ENCODE measurements around the gene CLRN1.

DNA sequence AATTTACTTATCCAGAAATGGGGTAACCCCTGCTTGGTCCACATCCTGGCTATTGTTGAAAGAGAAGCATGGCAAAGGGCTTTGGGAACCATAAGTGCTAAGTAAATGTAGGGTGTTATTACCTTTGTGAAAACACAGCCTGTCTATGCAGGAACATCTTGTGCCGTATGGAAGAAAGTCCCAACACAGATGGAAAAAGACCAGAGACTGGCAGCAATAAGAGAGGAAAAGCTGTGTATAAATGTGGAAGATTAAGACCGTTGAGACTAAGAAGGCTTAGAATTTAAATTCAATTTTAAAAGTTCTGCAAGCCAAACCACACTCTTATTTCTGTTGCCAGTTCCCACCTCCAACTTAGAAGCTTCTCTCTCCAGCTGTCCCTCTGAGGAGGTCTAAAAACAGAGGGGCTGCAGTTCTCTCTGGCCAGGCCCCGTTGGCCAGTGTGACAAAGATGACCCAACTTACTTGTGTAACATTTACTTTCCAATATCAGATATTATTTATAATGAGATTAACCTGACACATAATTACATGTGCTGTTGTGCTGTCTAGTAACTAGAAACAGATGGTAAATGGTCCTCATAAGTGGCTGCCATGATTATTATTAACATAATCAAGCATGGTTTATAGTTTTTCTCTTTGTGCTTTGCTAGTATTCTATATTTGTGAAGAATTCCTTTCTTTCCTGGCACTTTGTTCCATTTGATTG lies 74.3 kb downstream of the CLRN1 start:
- TF ChIP-seq RAD21 (IDR thresholded peaks at IDR 0.05) (no peak), TAF1 (conservative IDR thresholded peaks at IDR 0.05) (no peak), SP1 (IDR thresholded peaks at IDR 0.05) (no peak), JUND (IDR thresholded peaks at IDR 0.05) (no peak), EGR1 (IDR thresholded peaks at IDR 0.05; ENCODE audit: low read depth in 2 of 2) (no peak), GABPA (IDR thresholded peaks at IDR 0.05 in 1 of 2, conservative IDR thresholded peaks at IDR 0.05 in 1 of 2) (no peak), YY1 (IDR thresholded peaks at IDR 0.05) (no peak), FOXA2 (IDR thresholded peaks at IDR 0.05) (no peak), RXRA (IDR thresholded peaks at IDR 0.05) (no peak)
- TF ChIP-seq, protein P1, sequence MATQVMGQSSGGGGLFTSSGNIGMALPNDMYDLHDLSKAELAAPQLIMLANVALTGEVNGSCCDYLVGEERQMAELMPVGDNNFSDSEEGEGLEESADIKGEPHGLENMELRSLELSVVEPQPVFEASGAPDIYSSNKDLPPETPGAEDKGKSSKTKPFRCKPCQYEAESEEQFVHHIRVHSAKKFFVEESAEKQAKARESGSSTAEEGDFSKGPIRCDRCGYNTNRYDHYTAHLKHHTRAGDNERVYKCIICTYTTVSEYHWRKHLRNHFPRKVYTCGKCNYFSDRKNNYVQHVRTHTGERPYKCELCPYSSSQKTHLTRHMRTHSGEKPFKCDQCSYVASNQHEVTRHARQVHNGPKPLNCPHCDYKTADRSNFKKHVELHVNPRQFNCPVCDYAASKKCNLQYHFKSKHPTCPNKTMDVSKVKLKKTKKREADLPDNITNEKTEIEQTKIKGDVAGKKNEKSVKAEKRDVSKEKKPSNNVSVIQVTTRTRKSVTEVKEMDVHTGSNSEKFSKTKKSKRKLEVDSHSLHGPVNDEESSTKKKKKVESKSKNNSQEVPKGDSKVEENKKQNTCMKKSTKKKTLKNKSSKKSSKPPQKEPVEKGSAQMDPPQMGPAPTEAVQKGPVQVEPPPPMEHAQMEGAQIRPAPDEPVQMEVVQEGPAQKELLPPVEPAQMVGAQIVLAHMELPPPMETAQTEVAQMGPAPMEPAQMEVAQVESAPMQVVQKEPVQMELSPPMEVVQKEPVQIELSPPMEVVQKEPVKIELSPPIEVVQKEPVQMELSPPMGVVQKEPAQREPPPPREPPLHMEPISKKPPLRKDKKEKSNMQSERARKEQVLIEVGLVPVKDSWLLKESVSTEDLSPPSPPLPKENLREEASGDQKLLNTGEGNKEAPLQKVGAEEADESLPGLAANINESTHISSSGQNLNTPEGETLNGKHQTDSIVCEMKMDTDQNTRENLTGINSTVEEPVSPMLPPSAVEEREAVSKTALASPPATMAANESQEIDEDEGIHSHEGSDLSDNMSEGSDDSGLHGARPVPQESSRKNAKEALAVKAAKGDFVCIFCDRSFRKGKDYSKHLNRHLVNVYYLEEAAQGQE (IDR thresholded peaks at IDR 0.05): no peak
- TF ChIP-seq, protein P2, sequence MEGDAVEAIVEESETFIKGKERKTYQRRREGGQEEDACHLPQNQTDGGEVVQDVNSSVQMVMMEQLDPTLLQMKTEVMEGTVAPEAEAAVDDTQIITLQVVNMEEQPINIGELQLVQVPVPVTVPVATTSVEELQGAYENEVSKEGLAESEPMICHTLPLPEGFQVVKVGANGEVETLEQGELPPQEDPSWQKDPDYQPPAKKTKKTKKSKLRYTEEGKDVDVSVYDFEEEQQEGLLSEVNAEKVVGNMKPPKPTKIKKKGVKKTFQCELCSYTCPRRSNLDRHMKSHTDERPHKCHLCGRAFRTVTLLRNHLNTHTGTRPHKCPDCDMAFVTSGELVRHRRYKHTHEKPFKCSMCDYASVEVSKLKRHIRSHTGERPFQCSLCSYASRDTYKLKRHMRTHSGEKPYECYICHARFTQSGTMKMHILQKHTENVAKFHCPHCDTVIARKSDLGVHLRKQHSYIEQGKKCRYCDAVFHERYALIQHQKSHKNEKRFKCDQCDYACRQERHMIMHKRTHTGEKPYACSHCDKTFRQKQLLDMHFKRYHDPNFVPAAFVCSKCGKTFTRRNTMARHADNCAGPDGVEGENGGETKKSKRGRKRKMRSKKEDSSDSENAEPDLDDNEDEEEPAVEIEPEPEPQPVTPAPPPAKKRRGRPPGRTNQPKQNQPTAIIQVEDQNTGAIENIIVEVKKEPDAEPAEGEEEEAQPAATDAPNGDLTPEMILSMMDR (IDR thresholded peaks at IDR 0.05; ENCODE audit: low read depth, low read length, missing input control): no peak
- TF ChIP-seq, protein P3, sequence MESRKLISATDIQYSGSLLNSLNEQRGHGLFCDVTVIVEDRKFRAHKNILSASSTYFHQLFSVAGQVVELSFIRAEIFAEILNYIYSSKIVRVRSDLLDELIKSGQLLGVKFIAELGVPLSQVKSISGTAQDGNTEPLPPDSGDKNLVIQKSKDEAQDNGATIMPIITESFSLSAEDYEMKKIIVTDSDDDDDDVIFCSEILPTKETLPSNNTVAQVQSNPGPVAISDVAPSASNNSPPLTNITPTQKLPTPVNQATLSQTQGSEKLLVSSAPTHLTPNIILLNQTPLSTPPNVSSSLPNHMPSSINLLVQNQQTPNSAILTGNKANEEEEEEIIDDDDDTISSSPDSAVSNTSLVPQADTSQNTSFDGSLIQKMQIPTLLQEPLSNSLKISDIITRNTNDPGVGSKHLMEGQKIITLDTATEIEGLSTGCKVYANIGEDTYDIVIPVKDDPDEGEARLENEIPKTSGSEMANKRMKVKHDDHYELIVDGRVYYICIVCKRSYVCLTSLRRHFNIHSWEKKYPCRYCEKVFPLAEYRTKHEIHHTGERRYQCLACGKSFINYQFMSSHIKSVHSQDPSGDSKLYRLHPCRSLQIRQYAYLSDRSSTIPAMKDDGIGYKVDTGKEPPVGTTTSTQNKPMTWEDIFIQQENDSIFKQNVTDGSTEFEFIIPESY (IDR thresholded peaks at IDR 0.05): no peak
- TF ChIP-seq, protein P4, sequence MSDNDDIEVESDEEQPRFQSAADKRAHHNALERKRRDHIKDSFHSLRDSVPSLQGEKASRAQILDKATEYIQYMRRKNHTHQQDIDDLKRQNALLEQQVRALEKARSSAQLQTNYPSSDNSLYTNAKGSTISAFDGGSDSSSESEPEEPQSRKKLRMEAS (IDR thresholded peaks at IDR 0.05): no peak
